Activated T-helper 9 cell treated with anti-CD3 and anti-CD28 coated beads, Interleukin-2, amount 50 U/mL, for 16 hours (primary cell): ENCODE results near the gene MMP28.

Source experiments
- DNase-seq: peaks from one replicate; pipeline ENCODE4 v3.0.0-alpha.2; 2020; ENCODE audit warnings: low read depth

MMP28 gene

DNA sequence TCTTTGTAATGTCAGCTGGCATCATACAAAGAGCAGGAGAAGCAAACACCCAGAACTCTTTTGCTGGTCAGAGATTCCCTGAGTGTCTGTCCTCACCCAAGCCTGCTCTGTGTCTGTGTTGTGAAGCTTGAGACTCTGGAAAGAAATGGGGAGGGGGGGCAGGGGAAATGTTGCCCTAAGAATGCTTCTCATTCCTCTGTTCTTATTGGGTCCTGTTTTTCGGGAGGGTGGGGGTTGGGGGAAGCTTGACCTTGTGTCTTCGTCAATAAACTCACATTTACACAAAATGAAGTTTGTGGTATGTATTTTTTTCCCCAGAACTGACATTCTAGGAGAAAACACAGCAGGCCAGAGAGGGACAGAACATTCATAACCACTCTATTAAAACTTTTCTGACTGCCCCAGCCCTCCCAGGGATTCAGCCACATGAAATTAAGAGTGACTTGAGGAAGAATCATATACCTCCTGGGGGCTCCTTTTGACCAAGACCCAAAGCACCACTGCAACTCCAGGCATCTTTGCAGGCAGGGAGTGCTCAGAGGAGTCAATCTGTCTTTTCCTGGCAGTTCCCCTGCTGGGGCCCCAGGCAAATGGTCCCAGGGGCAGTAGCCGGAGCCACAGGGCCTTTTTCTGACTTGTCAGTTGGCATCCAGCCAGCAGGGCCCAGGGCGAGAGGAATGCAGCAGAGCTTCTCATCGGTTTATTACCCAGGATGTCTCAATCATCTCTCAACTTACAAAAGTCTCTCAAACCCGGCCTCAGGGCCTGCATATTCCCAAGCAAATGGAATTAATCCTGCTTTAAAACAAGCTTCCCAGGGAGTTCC is 69.1 kb downstream of the MMP28 start:
- DNase-seq: no peak

GRCh38 chr17:35725802-35726126 is 69.7 kb downstream of the MMP28 start:
- no peak for DNase-seq

DNA sequence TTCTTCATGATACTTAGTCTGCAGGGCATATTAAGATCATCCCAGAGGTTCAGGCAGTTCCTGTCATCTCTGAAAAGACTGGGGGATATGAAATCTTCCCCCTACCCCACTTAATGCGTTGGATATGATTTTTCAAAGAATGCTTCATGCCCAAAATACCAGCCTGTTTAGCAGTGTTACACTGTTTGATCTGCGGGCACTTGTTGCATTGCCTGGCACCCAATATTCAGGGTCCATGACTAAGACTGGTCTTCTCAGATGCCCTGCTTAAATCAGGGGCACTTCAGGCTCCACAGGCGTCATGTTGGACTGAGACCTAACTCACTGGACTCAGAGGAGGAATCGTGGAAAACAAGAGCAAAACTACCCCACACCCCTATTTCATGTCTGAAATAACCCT is 70.4 kb downstream of the MMP28 start:
- no peak for DNase-seq

GRCh38 chr17:35723735-35724134 is 71.7 kb downstream of the MMP28 start:
- DNase-seq: no peak

DNA sequence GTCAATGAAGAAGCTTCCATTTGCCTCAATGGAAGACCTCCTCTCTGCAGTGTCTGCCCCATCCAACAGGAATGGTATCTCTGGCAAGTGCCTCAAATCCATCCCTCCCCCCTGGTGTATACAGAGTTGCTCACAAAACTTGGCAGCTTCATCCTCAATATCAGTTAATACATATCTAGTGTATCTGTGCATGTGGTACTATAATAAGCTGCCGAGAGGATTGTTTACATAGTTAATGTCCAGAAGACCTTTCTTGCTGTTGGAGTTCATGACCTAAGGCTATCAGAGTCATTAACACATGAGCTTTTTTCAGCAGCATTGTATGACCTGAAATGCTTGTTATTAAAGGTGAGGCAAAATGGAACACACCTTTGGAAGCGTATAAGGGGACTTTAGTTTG is 78.0 kb downstream of the MMP28 start:
- DNase-seq: no peak

DNA sequence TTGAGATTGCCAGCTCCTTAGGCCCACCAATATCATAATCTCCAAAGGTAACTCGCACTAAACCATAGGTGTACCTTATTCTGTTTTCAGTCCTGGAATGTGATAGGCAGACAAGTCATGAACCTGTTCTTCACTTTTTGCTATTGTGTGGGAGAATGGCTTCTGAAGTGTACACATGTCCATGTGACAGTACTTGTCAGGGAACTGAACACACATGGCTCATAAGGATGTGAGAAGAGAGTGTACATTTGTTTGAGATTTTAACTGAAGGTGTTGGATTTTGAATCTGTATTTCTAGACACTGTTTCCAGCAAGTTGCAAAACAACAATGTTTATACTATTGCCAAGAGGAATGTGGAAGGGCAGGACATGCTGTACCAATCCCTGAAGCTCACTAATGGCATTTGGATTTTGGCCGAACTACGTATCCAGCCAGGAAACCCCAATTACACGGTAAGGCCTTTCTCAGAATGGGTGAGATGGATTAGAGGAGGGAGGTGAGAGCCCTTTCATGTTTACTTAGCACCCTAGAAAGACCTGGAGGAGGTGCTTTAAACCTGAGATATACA is 78.5 kb downstream of the MMP28 start:
- DNase-seq: no peak

DNA sequence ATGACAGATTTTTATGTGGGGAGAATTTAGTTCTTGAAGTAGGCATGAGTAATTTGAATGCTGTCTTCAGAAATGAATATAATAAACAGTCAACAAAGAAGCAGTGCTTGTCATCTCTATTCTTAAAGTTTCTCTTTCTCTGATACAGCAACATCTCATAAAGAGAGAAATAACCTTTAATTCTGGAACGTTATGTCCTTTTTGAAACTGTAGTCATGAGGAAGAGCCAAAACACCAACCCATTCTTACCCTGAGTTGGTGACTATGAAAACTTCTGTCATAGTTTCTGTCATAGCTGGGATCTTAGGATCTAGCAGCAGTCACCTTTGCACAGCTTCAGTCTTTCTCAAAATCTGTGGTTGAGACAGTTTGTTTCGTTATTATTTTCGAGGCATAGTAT is 79.3 kb downstream of the MMP28 start:
- DNase-seq: no peak
